NCI-H82 treated with DMSO at 0.1 percent for 48 hours (cell line): ENCODE results near the gene HSPA12B.

Source experiments
- DNase-seq: peaks from one replicate; lab custom pipeline; 2025; ENCODE audit not compliant: unreplicated experiment; lab: John Stamatoyannopoulos, UW

Gene HSPA12B

GRCh38 chr20:3702611-3703391, 29.7 kb upstream of the HSPA12B start:
- no peak for DNase-seq

GRCh38 chr20:3704087-3704486, 28.4 kb upstream of the HSPA12B start:
- DNase-seq, result no peak

- DNase-seq, result no peak
Observed at GRCh38 chr20:3705491-3705969, 27.0 kb upstream of the HSPA12B start.

DNA sequence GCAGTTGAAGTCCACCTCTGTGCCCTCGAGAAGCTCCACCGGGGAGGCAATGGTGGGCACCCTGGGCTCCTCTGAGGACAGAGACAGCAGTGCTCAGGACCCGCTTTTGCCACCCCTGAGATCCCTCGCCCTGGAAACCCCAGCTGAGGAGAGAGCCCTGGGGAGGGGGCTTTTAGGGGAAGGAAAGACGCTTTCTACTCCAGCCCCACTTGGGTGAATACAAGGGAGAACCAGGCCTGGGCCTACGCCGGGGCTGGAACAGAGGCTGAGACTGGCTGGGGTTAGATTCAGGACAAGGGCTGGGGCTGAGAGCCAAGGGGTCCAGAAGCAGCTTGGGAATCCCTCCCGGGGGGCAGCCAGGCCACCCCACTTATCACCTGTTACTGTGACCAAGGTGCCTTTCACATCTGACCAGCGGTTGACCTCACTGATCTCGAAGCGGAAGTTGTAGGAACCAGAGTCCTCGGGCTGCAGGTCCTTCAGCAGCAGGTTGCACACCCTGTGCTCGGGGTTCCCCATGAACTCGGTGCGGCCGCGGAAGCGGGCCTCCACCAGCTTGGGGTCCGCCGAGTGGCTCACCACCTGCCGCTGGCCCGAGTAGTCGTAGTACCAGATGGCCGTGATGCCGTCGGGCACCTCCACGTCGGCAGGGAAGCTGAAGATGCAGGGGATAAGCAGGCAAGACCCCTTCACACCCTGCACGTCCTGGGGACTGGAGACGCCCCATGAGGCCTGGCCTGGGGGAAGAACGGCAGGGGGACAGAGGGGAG, 26.3 kb upstream of the HSPA12B start:
- no peak for DNase-seq

DNA sequence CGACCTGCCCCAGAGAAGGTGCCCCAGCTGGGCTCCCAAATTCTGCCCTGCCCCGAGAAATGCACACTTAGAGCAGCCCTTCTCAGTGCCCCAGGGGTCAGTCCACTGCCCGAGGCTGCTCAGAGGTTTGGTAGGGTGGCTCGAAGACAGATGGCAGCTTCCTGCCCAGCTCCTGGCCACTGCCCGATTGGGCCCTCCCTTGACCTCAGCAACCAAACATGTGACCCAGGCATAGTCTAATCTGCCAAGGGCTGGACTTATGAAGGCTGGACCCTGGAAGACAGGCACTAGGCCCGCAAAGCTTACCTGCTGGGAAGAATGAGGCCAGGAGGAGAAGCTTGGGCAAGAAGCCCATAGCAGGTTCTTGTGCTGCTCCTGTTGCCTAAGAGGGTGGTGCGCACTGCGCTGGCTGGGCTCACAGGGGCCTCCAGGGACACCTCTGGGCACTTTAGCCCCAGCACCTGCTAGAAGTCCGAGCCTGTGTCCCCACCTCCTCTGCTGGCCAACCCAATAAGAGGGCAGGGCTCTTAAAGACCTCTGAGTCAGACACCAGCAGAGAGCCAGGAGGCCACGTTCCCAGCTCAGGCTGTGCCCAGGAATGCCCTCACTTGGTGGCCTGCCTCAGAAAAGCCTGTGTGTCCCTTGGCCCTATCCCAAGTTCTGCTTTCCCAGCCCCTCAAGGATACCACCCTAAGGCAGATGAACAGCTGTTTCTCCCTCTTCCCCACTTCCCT, 25.5 kb upstream of the HSPA12B start:
- DNase-seq, result no peak

- no peak for DNase-seq
Observed at GRCh38 chr20:3707508-3707899, 25.0 kb upstream of the HSPA12B start.

- DNase-seq, result no peak
Observed at GRCh38 chr20:3710011-3710466, 22.4 kb upstream of the HSPA12B start.

DNA sequence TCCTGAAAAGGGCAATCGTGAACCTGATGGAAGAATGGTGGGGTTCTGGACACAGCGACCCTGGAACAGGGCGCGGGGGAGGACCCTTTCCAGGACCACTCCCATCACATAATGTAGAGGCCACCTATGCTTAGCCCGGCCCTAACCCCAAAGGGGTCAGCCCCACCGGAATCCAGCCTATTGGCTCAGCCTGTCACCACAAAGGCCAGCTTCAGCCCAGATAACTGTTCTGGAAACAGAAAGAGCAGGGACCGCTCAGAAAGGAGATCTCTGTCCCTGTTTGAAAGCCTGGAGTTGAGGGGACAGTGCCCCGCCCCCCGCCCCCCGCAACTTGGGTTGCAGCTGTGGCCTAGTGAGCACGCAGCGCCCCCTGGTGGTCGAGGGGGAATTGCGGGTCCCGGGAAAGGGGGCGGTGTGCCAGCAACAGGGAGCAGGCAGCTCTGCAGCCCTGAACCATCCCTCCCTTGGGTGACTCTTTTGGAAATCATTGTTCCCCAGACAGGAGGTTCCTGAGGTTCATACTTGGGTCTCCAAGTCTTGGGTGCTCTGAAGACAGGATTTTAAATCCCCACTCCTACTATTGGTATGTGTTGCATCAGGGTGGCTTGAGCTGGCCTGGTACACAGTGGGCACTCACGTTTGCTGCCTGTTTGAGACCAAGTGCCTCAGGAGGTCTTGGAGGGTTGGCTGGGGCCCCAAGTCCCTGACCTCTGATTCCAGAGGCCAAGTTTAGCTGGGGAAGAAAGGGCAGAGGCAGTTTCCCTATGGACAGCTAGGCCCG, 21.6 kb upstream of the HSPA12B start:
- DNase-seq, result no peak

DNA sequence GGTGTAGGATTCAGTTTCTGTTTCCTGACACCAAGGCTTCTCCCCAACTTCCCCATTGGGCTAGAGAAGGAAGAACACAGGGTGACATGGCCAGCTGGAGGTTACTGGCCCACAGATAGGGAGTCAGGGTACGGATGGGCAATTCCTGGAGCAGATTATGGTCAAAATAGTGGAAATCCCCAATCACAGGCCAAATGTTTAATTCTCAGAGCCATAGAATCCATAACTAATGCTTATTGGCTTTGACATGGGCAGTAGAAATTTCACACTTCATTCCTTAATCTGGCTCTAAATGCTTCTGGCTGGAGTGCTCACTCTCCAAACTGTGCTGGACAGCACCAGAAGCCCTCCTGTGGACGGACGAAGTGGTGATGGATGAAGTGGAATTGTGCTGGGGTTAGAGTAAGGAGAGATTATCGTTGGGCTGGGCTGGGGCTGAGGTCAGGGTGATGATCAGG, 21.0 kb upstream of the HSPA12B start:
- no peak for DNase-seq

DNA sequence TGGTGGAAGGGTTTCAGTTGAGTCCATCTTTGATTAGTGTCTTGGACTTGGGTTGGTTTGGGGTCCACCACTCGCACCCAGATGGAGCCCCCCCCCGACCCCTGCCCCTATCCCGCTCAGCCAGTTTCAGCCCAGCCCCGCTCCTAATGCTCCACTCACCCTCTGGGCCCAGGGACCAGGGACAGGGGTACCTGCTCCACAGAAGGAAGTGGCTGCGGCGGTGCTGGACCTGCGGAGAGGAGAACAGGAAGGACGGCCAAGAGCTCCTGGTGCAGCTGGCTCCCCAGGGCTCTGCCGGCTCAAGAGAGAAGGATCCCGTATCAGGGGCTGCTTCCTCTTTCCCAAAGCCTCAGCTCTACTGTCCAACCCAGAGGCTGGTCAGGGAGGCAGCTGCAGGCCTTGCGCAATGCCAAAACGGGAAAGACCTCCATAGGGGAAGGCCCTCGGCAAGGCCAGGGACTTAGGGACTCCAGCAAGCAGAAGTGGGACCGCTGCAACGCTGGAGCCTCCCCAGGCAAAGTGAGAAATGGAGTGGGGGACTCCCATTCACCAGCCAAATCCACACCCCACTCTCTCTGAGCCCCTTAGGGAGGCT, 20.1 kb upstream of the HSPA12B start, which contains the start of gene SIGLEC1:
Gene SIGLEC1, minus strand, starts transcription at position 322 of the 595 bp plus-strand sequence. CDS start 5,472 bp downstream, outside the sequence.
- DNase-seq, result no peak

- no peak for DNase-seq
Observed at GRCh38 chr20:3714092-3714491, 18.4 kb upstream of the HSPA12B start.

DNA sequence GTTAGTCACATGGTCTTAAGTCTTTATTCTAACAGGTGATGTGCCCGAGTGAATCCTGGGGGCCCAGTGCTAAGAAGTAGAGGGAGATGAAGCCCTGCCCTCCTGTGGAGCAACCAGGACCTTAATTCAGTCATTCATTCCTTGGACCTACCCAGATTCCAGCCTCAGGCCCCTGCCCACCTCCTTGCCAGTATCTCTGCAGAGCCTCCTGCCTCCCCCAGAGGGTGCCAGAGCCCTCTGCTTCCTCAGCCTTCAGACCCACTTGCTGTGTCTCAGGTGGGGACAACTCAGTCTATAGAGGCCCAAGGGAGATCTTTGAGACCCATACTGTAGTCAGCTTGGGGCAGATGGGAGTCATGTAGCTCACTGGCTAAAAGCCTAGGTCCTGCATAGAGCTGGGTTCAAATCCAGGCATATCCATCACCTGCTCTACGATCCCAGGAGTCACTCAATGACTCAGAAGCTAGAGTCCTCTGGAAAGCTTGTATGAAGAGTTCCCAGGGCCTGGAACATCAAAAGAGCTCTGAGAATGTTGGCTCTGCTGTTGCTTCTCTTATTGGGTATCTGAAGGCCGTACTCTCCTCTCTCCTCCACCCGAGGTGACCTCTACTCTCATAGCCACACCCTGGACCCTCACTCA, 16.2 kb upstream of the HSPA12B start:
- DNase-seq, result peak; percentile 12

- no peak for DNase-seq
Observed at GRCh38 chr20:3719046-3719445, 13.4 kb upstream of the HSPA12B start.

DNA sequence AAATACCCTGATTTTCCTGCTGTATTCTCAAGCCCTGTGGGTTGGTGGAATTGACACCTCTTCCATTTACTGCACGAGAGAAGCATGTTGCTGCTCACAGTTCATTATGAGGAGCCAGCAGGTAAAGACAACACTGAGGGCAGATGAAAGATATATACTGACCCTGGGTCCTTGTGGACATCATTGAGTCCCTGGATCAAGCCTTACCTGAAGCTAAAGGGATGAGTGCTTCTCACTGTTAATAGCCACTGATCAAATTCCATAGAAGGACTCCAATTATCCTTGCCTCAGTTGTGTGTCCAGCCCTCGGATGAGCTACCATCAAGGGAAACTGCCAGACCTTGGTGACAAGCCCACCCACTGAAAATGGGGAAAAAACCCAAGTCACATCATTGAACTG, 12.4 kb upstream of the HSPA12B start:
- no peak for DNase-seq

- no peak for DNase-seq
Observed at GRCh38 chr20:3720626-3721025, 11.9 kb upstream of the HSPA12B start.

- no peak for DNase-seq
Observed at GRCh38 chr20:3721912-3722311, 10.6 kb upstream of the HSPA12B start.

GRCh38 chr20:3723284-3723683, 9.2 kb upstream of the HSPA12B start:
- DNase-seq, result no peak

DNA sequence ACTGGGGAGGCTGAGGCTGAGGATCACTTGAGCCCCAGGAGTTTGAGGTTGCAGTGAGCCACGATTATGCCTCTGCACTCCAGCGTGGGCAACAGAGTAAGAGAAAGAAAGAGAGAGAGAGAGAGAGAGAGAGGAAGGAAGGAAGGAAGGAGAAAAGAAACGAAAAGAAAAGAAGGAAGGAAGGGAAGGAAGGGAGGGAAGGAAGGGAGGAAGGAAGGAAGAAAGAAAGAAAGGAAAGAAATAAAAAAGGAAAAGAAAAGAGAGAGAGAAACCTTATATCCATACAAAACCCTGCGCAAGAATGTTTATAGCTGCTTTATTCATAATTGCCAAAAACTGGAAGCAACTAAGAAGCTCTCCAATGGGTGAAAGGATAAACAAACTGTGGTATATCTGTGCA, 8.1 kb upstream of the HSPA12B start:
- DNase-seq, result no peak

GRCh38 chr20:3727401-3728021, 5.0 kb upstream of the HSPA12B start:
- no peak for DNase-seq
